GM13977 (cell line): ENCODE measurements around the gene TINAG.

Experiments used
- DNase-seq: peaks from one replicate; pipeline ENCODE4 v3.0.0; 2012; ENCODE audit warnings: low spot score
- CTCF ChIP-seq: IDR thresholded peaks from 2 replicates; pipeline ENCODE4 v1.5.1; 2012; ENCODE audit warnings: mild to moderate bottlenecking, control low read depth; ENCODE audit not compliant: insufficient read depth; ENCODE audit errors: extremely low read depth, missing control alignments
- in situ Hi-C: fragments of 300-500 bp; cut with MboI; formaldehyde crosslinking; loops from one replicate; pipeline ENCODE4 v1.12.0; 2022; ENCODE audit warnings: low sequenced_read_pairs, low pct_unique_long_range_greater_than_20kb, mixed read lengths, inconsistent platforms; ENCODE audit not compliant: unreplicated experiment

Gene TINAG

GRCh38 chr6:54308289-54308985 lies at the start of gene TINAG:
Gene TINAG, plus strand, starts transcription at chr6:54308441. Its CDS starts 110 bp downstream, at chr6:54308551.
- no peak for TF ChIP-seq CTCF
- in situ Hi-C loops = no loop called here
- no peak for DNase-seq

- DNase-seq = no peak
- no peak for TF ChIP-seq CTCF
- in situ Hi-C loops = no loop called here
These were observed 48.2 kb upstream of the TINAG start for GRCh38 chr6:54260025-54260424.

GRCh38 chr6:54262499-54262898 lies 45.7 kb upstream of the TINAG start:
- in situ Hi-C loops = no loop called here
- no peak for DNase-seq
- TF ChIP-seq CTCF = no peak

GRCh38 chr6:54262971-54263370 lies 45.3 kb upstream of the TINAG start:
- in situ Hi-C loops = no loop called here
- no peak for TF ChIP-seq CTCF
- no peak for DNase-seq

- TF ChIP-seq CTCF = no peak
These were observed 43.5 kb upstream of the TINAG start for GRCh38 chr6:54264581-54265272.

GRCh38 chr6:54266400-54266923 lies 41.8 kb upstream of the TINAG start:
- TF ChIP-seq CTCF = no peak
- DNase-seq = no peak
- in situ Hi-C loops = no loop called here

More at GRCh38 chr6:54264581-54265272, 43.5 kb upstream of the TINAG start:
- DNase-seq = no peak
- in situ Hi-C loops = no loop called here
